Activated CD4-positive, alpha-beta T cell treated with anti-CD3 and anti-CD28 coated beads, Interleukin-2, amount 50 U/mL, for 4 hours (primary cell): ENCODE measurements around the gene TLE2.

Experiments used
- DNase-seq, 2 experiments: peaks; one replicate each; pipeline ENCODE4 v3.0.0-alpha.2; 2020

Gene TLE2

GRCh38 chr19:3036119-3036976 lies 7.3 kb upstream of the TLE2 start:
- DNase-seq: peak; percentile 66

- peak; percentile 90 to 92 for DNase-seq
These were observed 6.5 kb upstream of the TLE2 start for GRCh38 chr19:3035542-3036118.

- DNase-seq: no peak
These were observed 5.8 kb upstream of the TLE2 start for GRCh38 chr19:3034656-3035541.

DNA sequence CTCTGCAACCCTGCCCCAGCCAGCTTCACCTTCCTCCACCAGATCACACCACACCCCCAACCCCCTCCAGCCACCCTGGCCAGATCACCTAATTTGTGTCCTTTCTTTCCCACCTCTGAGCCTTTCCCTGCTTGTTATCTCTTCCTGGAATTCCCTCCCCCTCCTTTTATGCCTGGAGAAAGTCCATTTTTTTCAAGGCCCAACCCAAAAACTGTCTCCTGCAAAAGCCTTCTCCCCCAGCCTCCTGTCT lies 5.3 kb upstream of the TLE2 start:
- no peak for DNase-seq

GRCh38 chr19:3033595-3034405 lies 4.7 kb upstream of the TLE2 start:
- DNase-seq: no peak

DNA sequence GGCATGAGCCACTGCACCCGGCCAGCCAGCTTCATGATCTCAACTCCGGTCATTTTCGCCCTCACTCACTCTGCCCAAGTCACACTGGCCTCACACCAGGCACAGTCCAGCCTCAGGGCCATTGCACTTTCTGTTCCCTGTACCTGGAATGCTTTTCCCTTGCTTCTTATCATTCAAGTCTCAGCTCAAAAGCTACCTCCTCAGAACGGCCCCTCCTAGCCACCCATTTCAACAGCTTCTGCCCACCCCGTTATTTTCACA lies 2.5 kb upstream of the TLE2 start:
- DNase-seq: no peak

- no peak for DNase-seq
These were observed 595 bp downstream of the TLE2 start for GRCh38 chr19:3028305-3029064.

- DNase-seq: no peak
These were observed 1.1 kb downstream of the TLE2 start for GRCh38 chr19:3027981-3028304.

DNA sequence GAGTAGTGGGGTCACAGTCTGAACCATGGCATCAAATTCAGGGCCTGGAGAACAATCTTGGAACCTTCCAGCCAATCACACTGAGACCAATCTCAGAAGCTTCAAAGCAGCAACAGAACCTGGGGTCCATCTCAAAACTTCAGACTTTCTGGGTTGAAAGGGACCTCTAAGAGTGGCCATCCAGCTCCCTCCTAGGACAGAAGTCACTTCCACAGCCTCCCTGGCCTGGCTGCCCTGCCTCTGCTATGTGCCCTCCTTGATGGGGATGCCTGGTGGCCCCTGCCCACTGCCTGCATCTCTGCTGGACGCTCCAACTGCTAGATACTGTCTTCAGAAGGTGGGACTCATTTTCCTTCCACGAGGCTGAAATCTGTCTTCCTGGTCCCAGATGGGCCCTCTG lies 1.8 kb downstream of the TLE2 start:
- no peak for DNase-seq

GRCh38 chr19:3026768-3027167 lies 2.3 kb downstream of the TLE2 start:
- no peak for DNase-seq

DNA sequence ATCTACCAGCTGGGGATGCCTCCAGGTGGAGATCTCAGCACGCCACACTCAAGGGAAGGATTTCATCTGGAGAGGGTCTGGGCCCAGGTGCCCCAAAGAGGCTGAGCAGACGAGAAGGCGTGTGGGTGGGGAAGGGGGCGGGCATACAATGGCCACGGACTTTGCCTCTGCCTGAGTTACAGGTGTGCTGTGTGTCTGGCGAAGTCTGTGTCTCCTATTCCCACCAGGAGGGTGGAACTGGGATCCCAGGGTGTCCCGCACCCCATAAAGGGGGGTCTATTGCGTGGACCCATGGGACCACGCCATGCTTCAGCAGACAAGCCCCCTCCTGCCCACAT lies 3.6 kb downstream of the TLE2 start:
- no peak for DNase-seq

- no peak for DNase-seq
These were observed 4.1 kb downstream of the TLE2 start for GRCh38 chr19:3024870-3025548.

DNA sequence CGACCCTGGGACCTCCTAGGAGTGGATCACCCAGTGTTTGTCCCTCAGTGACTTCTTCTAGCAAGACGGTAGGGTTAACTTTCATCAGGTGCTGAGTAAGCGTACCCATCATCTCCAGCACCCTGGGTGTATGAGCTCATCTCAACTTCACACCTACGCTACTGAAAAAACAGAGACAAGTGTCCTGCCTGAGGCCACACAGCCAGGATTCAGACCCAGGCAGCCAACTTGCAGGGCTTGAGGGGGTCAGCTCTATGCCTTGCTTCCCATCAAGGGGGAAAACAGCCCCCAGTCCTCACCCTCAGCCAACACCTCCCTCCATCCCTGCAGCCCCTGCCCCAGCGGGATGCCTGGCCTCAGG lies 4.6 kb downstream of the TLE2 start:
- DNase-seq: no peak

DNA sequence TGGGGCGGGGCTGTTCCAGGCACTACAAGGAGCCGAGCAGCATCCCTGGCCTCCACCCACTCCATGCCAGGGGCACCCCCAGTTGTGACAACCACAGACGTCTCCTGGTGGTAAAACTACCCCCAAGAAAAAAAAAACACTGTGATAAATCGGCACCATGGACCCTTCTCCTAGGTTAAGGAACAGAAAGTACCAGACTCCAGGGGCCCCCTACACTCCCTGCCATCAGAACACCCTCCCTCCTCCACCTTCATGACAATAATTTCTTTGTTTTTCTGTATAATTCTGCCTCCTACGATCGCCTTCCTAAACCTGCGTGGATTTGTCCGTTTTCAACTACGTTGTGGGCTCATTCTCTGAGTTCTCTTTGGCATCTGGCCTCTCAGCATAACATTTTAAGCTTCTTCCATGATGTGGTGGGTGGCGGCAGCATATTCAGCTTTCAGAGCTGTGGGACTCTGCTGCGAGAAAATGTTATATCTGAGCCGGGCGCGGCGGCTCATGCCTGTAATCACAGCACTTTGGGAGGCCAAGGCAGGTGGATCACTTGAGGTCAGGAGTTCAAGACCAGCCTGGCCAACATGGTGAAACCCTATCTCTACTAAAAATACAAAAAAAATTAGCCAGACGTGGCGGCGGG lies 8.6 kb downstream of the TLE2 start:
- DNase-seq: no peak

DNA sequence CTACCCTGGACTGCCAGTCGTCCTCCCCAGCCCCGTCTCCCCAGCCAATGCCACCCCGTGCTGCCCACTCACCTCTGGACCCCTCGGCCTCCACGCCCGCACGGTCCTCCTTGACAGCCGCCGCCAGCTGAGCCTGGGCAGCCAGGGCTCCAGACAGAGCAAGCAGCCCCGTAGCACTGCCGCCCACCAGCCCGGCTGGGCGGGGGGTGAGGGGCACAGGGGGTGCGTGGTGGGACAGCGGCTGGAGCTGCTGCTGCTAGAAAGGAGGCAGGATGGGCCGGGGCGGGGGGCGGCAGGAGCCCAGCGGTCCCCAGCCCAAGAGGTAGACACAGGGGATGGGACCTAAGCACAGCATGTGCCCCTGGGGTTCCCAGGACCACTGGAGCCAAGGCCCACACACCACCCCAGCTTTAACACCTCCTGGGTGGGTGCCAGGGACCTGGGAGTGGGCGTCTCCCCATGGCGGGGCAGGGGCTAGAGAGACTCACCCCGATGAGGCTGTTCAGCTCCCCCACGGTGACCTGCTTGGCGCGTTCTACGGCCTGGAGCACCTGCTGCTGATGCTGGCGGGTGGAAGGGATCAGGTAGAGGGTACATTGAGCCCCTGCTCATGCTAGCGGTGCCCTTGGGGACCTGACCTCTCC lies 9.7 kb downstream of the TLE2 start:
- DNase-seq: no peak

DNA sequence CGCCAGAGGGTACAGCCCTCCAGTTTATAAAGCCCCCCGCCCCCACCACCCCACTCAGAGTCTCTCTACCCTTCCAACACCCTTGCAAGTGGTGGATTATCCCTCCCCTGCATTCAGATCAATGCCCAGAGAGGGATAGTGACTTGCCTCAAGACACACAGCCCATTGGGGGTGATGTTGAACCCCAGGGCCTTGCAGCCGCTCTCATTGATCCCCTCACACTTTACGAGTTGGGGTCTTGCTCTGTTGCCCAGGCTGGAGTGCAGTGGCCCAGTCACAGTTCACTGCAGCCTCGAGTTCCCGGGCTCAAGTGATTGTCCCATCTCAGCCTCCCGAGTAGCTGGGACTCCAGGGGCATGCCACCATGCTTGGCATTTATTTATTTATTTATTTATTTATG lies 11.2 kb downstream of the TLE2 start:
- DNase-seq: no peak

DNA sequence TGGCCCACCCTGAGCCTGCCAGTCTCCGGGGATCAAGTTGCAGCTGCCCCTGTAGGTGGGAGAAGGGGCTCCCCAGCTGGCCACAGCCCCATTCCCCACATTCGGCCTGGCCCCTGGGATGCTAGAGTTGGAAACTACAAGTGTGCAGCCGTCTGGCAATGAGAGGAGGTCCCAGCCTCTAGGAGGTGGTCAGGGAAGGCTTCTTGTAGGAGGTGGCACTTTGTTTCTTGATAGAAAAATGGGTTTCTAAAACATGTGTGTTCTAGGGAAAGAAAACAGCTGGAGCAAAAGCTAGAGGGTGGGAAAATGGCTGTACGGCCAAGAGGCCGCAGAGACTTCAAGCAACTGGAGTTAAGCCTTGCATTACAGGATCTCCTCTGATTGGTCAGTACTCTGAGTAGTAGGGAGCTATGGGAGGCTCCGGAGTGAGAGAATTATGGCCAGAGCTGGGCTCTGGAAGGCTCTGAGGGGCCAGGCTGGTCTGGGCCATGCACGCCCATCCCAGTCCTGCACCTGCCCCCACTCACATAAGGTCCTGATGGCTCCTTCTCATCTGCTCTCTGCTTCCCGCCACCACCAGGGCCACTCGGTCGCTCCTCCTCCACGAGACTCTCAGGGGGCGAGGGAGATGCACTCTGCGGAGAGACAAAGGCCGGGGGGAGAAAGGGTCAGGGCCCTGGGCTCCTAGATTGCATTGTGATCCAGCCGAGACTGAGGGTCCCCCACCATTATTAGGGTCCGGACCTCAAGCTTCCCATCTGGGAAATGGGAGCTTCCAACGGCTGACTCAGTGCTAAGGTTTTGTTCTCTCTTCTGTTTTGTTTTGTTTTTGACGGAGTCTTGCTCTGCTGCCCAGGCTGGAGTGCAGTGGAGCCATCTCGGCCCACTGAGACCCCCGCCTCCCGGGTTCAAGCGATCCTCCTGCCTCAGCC lies 13.7 kb downstream of the TLE2 start:
- DNase-seq: no peak

DNA sequence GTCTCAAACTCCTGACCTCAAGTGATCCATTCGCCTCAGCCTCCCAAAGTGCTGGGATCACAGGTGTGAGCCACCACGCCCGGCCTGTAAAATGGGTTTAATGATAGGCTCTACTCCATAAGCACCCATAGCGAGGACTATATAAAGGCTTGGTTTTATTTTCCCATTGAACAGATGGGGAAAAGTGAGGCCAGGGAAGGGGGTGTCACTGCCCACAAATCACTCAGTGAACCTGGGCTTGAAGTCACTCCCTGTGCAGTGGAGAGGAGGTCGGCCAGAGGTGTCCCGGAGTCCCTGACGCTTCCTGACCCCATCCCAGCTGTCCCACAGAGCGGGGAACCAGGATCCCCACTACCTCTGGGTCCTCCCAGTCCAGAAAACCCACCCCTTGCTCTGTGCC lies 14.9 kb downstream of the TLE2 start:
- no peak for DNase-seq

DNA sequence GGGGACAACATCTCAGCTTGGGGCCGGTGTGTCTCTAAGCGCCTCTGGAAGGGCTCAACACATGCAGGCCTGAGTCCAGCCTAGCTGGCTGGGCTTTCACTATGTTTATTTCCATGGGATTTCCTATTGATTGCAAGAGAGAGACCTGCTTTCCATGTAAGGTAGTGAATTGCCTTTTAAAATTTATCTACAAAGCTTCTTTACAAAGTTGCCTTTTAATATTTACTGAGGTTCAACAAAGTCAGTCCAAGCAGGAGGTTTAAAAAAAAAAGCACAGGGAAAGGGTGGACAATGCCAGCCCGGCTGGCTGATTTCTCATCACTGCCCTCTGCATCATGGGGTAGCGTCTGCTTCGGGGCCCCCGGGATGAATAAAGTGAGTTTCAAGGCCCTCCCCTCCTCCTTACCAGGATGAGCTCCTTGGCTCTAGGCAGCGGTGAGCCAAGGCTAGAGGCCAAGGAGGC lies 15.8 kb downstream of the TLE2 start:
- no peak for DNase-seq

- no peak for DNase-seq
These were observed 16.3 kb downstream of the TLE2 start for GRCh38 chr19:3012621-3013262.
